Motor neuron (in vitro differentiated cells): Measurements from ENCODE around the gene FLNB. TPM values are rescaled to one million over a fixed set of nuclear protein-coding genes. Genes with fewer than 3 reads are reported as not detected.
A peak's percentile ranks its signal among the peaks of the same experiment; 100 is the strongest.
"Not testable (repeated sequence)": the region's sequence is repeated elsewhere in the genome, so short reads cannot be mapped to it uniquely, and the experiment has no call there.

Experiments used
- ATAC-seq, 8 experiments: fragments of 200-7000 bp; cut with Tn5 transposase; replicated peaks in 6 of 8; 2 replicates each; pipeline ENCODE4 v1.8.0; 2021; ENCODE audit warnings: mild to moderate bottlenecking in 8 of 8, moderate library complexity in 8 of 8
- H3K27ac ChIP-seq, 2 donors: fragments of 250-450 bp; sonication (Bioruptor Pico); 2 replicates each; pipeline ENCODE4 v1.9.0; 2021; ENCODE audit warnings: antibody characterized with exemption in 2 of 2, mild to moderate bottlenecking in 2 of 2, moderate library complexity in 1 of 2
- H3K4me1 ChIP-seq, 2 donors: fragments of 250-450 bp; sonication (Bioruptor Pico); replicated peaks in 1 of 2; 2 replicates each; pipeline ENCODE4 v1.6.1; 2021; ENCODE audit warnings: antibody characterized with exemption in 2 of 2, mild to moderate bottlenecking in 2 of 2, moderate library complexity in 1 of 2
- H3K4me3 ChIP-seq, 5 donors: fragments of 250-450 bp; sonication (Bioruptor Pico); 2 replicates each; pipeline ENCODE4 v1.9.0; 2021; ENCODE audit warnings: antibody characterized with exemption in 5 of 5, mild to moderate bottlenecking in 5 of 5, moderate library complexity in 4 of 5
- WGBS, 10 experiments: fragments of 450-650 bp; shearing (Covaris generic); methylation state at CpG; one replicate each; pipeline ENCODE4 v1.0.0; 2022; 5-methylcytosine and 5-hydroxymethylcytosine counted together
- in situ Hi-C, 9 experiments: fragments of 400-800 bp; cut with MboI; loops; one replicate each; pipeline ENCODE4 v1.15.0; 2021; ENCODE audit warnings: low sequenced_read_pairs in 9 of 9, low pct_unique_long_range_greater_than_20kb in 2 of 9; ENCODE audit not compliant: unreplicated experiment in 9 of 9
- total RNA-seq, 8 experiments: library from RNA; unstranded; fragments of 300-600 nt; gene quantifications; 2 replicates each; pipeline versions ENCODE4 v1.2.3 to v1.2.4, GENCODE V29; 2022

FLNB gene
- total RNA-seq, 8 experiments from 2014 or later, result 8.3 to 310 (median 53.5) TPM

DNA sequence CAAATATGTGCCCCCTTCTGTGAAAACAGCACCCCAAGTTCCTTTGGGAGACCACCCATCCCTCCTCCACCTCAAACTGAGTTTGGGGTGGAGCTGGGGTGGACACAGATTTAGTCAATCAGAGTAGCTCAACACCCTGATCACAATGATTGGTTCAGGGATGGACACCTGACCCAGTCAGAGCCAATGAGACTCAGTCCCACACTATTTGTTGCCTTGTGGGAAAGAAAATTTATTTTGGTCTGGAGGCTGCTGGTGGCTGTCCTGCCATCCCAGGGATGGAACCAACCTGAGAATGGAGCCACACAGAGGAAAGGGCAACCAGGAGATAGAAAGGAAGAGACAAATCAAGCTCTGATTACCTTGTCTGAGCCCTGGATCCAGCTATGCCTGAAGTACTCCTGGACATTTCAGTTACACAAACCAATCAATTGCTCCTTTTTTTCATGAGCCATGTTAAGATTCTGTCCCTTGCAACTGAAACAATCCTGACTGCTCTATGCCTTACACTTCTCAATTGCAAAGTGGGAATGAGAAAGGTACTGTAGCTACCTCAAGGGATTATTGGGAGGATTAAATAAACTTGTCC is 192.0 kb downstream of the FLNB start:
- Histone ChIP-seq H3K4me3 (no peak overlapping the region), H3K4me1 (peaks cover 0 to 3% of the 10 kb centered on the region in 2 donors), H3K27ac (no peak overlapping the region)
- no peak for ATAC-seq
- in situ Hi-C loops, result no loop called here

DNA sequence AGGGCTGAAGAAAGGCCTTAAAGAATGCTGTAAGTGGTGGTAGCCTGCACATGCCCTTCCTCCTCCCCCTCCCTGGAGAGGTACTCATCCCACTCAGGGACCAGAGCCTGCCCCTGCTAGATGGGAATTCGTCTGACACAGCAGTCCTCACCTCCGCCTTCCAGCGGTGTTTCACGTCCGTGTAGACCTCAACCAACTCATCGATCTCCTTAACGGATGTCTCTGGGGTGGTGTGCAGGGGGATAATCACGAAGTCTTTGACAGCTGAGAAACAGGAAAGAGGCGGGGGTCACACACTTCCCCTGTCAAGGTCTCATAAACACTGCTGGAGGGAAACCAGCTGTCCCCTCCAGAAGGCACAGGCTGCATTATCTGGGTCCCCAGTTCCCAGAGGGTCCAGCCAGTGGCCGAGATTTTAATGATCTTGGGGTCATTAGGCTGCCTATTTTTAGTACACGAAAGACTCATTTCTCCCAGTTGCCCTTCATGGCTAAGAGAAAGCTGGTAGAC is 192.7 kb downstream of the FLNB start:
- Histone ChIP-seq H3K4me1 (peaks cover 0 to 3% of the 10 kb centered on the region in 2 donors), H3K4me3 (no peak overlapping the region), H3K27ac (no peak overlapping the region)
- in situ Hi-C loops, result no loop called here
- ATAC-seq, result peak in 2 of 8 experiments; percentile 49 to 50
- WGBS, 10 experiments, result 20 to 62% (median 47%) methylated on average over 1 to 9 of the region's 11 CpGs; no CpG with 5 or more reads in 3 of the 10 experiments

GRCh38 chr3:58201451-58201850 is 193.2 kb downstream of the FLNB start:
- in situ Hi-C loops, H3K4me3 ChIP-seq, ATAC-seq, H3K27ac ChIP-seq, H3K4me1 ChIP-seq: not testable (repeated sequence)
- WGBS, 10 experiments, result 39 to 100% (median 80%) methylated on average over 1 to 3 of the region's 3 CpGs; no CpG with 5 or more reads in 1 of the 10 experiments

- Histone ChIP-seq H3K4me1 (peaks cover 0 to 3% of the 10 kb centered on the region in 2 donors), H3K4me3 (no peak overlapping the region), H3K27ac (no peak overlapping the region)
- 25 to 79% (median 69%) methylated on average over 2 to 8 of the region's 9 CpGs; no CpG with 5 or more reads in 4 of the 10 experiments for WGBS, 10 experiments
- in situ Hi-C loops, result no loop called here
- ATAC-seq, result no peak
These were observed 194.7 kb downstream of the FLNB start for GRCh38 chr3:58202917-58203360.

GRCh38 chr3:58203541-58203940 is 195.3 kb downstream of the FLNB start:
- Histone ChIP-seq H3K27ac (no peak overlapping the region), H3K4me3 (no peak overlapping the region), H3K4me1 (peaks cover 0 to 3% of the 10 kb centered on the region in 2 donors)
- WGBS, 10 experiments, result 60 to 100% (median 97%) methylated on average over 1 to 4 of the region's 4 CpGs; no CpG with 5 or more reads in 4 of the 10 experiments
- ATAC-seq, result no peak
- in situ Hi-C loops, result no loop called here

DNA sequence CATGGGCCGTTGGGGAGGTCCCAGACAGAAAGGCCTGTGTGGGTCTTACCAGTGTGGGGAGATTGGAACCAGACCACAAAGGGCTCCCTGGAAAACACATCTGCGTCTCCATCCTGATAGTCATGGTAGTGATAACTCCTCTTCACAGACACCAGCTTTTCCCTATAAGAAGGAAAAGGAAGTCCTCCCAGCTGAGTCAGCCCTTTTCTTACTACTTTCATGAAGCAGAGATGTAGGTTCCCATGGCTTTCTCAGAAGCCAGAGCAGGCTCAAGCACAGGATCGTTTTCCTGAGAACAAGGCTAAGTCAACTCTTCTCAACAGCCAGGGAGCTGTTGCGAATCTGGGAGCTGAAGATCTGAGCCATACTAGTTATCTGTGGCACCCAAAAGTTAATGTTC is 196.5 kb downstream of the FLNB start:
- ATAC-seq, result no peak
- WGBS, 10 experiments, result 61 to 94% (median 83%) methylated on average over 1 to 3 of the region's 4 CpGs; no CpG with 5 or more reads in 1 of the 10 experiments
- in situ Hi-C loops, result no loop called here
- Histone ChIP-seq H3K4me1 (peaks cover 0 to 3% of the 10 kb centered on the region in 2 donors), H3K27ac (no peak overlapping the region), H3K4me3 (no peak overlapping the region)

DNA sequence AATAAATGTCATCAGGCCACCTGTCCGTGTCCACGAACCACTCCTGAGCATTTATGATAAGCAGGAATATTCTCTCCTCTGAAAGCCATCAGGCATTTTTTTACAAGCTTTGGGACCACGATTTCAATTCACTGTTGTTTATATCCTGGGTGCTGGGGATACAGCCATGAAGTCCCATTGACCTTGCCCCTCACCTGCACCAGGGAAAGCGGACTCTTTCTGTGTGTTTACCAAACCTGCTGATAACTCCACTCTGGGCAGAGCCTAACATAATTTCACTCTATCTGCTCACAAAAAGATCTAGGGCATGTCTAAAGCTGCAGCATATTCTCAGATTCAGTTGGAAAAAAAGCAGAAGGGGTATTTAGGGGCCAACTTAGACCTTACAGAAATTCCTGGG is 197.8 kb downstream of the FLNB start:
- WGBS, 10 experiments, result 0 to 80% (median 70%) methylated on average over 1 to 4 of the region's 4 CpGs; no CpG with 5 or more reads in 1 of the 10 experiments
- in situ Hi-C loops, result no loop called here
- Histone ChIP-seq H3K4me1 (peaks cover 0 to 2% of the 10 kb centered on the region in 2 donors), H3K27ac (no peak overlapping the region), H3K4me3 (no peak overlapping the region)
- no peak for ATAC-seq

DNA sequence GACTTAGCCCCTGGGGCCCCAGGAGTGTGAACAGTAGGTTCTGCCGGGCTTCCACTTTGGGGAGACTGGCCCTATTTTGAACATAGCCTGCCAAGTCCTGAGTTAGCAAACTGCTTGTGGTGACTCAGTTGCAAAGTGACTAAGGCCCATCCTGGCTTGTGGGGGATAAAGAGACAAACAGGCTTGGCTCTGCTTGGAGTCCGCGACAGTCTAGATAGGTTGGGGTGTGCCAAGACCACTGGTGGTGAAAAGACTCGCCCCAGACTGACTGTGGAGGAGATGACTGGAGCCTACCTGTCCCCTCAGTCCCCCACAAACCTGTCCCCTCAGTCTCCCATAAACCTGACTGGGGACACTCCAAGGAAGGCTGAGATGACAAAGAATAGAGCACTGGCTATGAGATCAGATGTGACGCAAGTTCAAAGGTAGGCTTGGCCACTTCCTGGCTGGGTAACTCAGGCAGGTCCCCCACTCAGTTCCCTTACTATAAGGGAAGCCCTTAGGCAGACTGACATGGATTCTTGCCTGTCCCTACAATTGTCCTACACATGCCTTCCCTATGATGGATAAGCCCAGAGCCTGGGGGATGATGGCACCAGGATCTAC is 198.3 kb downstream of the FLNB start:
- no peaks in the 10 kb centered on the region for H3K4me1 ChIP-seq
- in situ Hi-C loops, result no loop called here
- peak in 1 of 8 experiments; percentile 73 for ATAC-seq
- 25 to 92% (median 85%) methylated on average over 2 to 4 of the region's 5 CpGs; no CpG with 5 or more reads in 6 of the 10 experiments for WGBS, 10 experiments
- no peak overlapping the region for H3K4me3 ChIP-seq
- H3K27ac ChIP-seq, result no peak overlapping the region

GRCh38 chr3:58207954-58208353 is 199.7 kb downstream of the FLNB start:
- in situ Hi-C loops, result no loop called here
- WGBS, 10 experiments, result 50 to 100% (median 75%) methylated on average over 1 to 4 of the region's 4 CpGs; no CpG with 5 or more reads in 1 of the 10 experiments

GRCh38 chr3:58209933-58210332 is 201.7 kb downstream of the FLNB start:
- no peak overlapping the region for H3K4me3 ChIP-seq
- no peak for ATAC-seq
- in situ Hi-C loops, result no loop called here
- no peak overlapping the region for H3K27ac ChIP-seq
- no peaks in the 10 kb centered on the region for H3K4me1 ChIP-seq
- 61 to 89% (median 82%) methylated on average over 1 to 3 of the region's 3 CpGs for WGBS, 10 experiments

More at GRCh38 chr3:58207954-58208353, 199.7 kb downstream of the FLNB start:
- ATAC-seq, result no peak
- Histone ChIP-seq H3K27ac (no peak overlapping the region), H3K4me1 (no peaks in the 10 kb centered on the region), H3K4me3 (no peak overlapping the region)

DNA sequence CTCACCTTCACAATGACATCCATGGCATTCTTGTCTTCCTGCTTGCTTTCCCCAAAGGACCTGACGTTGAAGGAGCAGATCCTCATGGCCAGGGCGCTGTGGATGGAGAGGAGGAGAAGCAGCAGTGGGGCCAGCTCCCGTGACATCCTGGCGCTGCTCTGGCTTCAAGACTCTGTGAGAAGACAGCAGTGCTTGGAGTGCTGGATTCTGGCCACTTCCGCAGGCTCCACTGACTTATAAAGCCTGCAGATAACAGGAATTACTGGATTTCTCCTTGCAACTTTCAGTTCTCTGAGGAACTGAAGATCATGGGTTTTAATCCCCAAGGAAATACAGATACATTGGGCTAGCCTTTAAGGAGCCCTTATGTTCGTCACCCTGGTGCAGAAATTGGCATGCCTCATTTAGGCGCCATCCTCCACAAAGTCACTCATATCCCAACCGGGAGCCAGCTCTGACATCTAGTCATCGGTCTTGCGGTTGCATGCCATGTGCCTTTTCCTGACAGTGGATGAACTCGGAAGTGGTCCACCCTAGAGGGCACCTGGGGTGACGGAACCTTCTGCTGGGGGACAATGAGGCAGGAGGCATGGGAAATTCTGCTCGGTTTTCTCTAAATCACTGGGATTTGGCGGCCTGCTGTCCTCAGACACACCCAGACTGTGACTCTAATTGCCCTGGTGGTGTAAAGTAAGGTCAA is 202.7 kb downstream of the FLNB start, which contains the start of gene DNASE1L3:
Gene DNASE1L3, minus strand, starts transcription at position 212 of the 700 bp plus-strand sequence. Its CDS starts 66 bp downstream, at position 146.
- ATAC-seq, result no peak

DNA sequence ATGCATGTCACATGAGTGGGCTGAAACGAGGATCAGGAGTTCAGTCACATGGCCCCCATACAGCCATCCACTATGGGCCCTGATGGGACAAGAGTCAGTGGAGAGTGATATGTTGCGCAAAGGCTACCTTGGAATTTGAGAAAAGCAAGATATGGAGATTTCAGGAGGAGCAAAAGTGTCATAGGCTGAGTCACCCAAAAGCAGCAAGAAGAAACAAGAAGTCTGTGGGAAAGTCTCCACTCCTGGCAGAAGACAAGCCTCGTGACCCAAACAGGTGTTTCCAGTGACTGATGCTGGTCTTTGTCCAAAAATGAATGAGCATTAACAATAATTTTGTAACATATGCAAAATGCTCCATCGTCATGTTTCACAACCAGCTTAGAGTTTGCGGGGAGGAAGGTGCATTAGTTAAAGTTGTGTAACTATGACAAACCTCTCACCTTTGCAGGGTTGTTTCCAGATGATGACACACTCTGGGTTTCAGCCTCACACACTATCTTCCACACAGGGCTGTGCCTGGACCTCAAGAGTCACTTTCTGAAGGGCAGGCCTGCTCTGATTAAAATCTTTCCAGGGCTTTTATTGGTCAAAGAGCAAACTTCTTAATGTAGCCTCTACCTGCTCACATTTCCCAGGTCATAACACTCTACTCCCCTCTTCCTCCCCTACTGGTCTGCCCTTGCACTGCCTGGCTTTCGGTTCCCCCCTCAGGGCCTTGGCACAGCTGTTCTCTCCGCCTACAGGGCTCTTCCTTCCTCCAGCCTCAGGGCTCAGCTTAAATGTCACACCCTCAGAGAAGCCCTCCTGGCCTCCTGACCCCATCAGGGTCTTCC is 206.5 kb downstream of the FLNB start:
- Histone ChIP-seq H3K27ac (no peak overlapping the region), H3K4me3 (no peak overlapping the region), H3K4me1 (no peaks in the 10 kb centered on the region)
- in situ Hi-C loops, result no loop called here
- ATAC-seq, result peak in 3 of 8 experiments; percentile 3 to 65 (median 61)
- 49 to 100% (median 75%) methylated on average over 2 to 6 of the region's 7 CpGs; no CpG with 5 or more reads in 1 of the 10 experiments for WGBS, 10 experiments

More for the DNA sequence above, 202.7 kb downstream of the FLNB start, which contains the start of gene DNASE1L3:
- Histone ChIP-seq H3K27ac (no peak within 1 kb of the TSS), H3K4me1 (no peaks in the 10 kb centered on the region), H3K4me3 (no peak within 1 kb of the TSS)
- 33 to 95% (median 86%) methylated on average over 2 to 7 of the region's 14 CpGs; no CpG with 5 or more reads in 3 of the 10 experiments for WGBS, 10 experiments
- in situ Hi-C loops, result no loop called here
